CD14-positive monocyte (primary cell): ENCODE results near the gene SENP3. TPM values are rescaled to one million over a fixed set of nuclear protein-coding genes. Genes with fewer than 3 reads are reported as not detected.

Experiments
- DNase-seq, 3 donors: peaks; one replicate each; pipeline ENCODE4 v3.0.0-alpha.2; 2011 to 2022
- H2AFZ ChIP-seq: 2 replicates; pipeline ENCODE4 v1.6.0; 2012; ENCODE audit warnings: mild to moderate bottlenecking, low read depth, low read length, inconsistent platforms; ENCODE audit not compliant: insufficient read depth, poor library complexity, severe bottlenecking
- H3K27ac ChIP-seq, 2 donors: 1 replicate in 1 of 2; 2 replicates in 1 of 2; pipeline ENCODE4 v1.5.1; 2012 to 2013; ENCODE audit warnings: low read length in 2 of 2, control low read depth in 1 of 2, inconsistent platforms in 1 of 2, low read depth in 1 of 2, mild to moderate bottlenecking in 1 of 2
- H3K27me3 ChIP-seq, 2 donors: one replicate each; pipeline versions ENCODE4 v1.6.0 to v1.6.1; 2011 to 2013; ENCODE audit warnings: low read length in 2 of 2; ENCODE audit not compliant: control insufficient read depth in 2 of 2, insufficient read depth in 2 of 2
- H3K36me3 ChIP-seq, 2 donors: replicated peaks in 1 of 2; 1 replicate in 1 of 2; 2 replicates in 1 of 2; pipeline versions ENCODE4 v1.5.1 to v1.6.1; 2012 to 2013; ENCODE audit warnings: low read length in 2 of 2, control low read depth in 1 of 2, inconsistent platforms in 1 of 2, mild to moderate bottlenecking in 1 of 2; ENCODE audit not compliant: insufficient read depth in 2 of 2, control insufficient read depth in 1 of 2
- H3K4me1 ChIP-seq, 2 donors: 1 replicate in 1 of 2; 2 replicates in 1 of 2; pipeline versions ENCODE4 v1.5.1 to v1.6.1; 2012 to 2013; ENCODE audit warnings: low read length in 2 of 2, control low read depth in 1 of 2, inconsistent platforms in 1 of 2, mild to moderate bottlenecking in 1 of 2, moderate library complexity in 1 of 2; ENCODE audit not compliant: insufficient read depth in 2 of 2, control insufficient read depth in 1 of 2
- H3K4me2 ChIP-seq: replicated peaks from 2 replicates; pipeline ENCODE3; 2012; ENCODE audit warnings: low read length, moderate library complexity, mild to moderate bottlenecking; ENCODE audit not compliant: poor library complexity, severe bottlenecking; ENCODE audit errors: extremely low read depth
- H3K4me3 ChIP-seq, 3 experiments: fragments of 200-600 bp in 1 of 3; sonication (generic) in 1 of 3; replicated peaks in 1 of 3; 1 replicate in 2 of 3; 2 replicates in 1 of 3; pipeline ENCODE4 v1.5.1; 2011 to 2013; ENCODE audit warnings: low read length in 3 of 3, mild to moderate bottlenecking in 3 of 3, control low read depth in 2 of 3, low read depth in 2 of 3, inconsistent platforms in 1 of 3, moderate library complexity in 1 of 3
- H3K79me2 ChIP-seq: 2 replicates; pipeline ENCODE4 v1.6.0; 2012; ENCODE audit warnings: mild to moderate bottlenecking, control low read depth, inconsistent platforms, low read length, moderate library complexity; ENCODE audit not compliant: insufficient read depth
- H3K9ac ChIP-seq: 2 replicates; pipeline ENCODE4 v1.6.0; 2017; ENCODE audit warnings: low read length, mild to moderate bottlenecking; ENCODE audit not compliant: insufficient read depth, poor library complexity, severe bottlenecking
- H3K9me3 ChIP-seq, 2 donors: replicated peaks in 1 of 2; 1 replicate in 1 of 2; 2 replicates in 1 of 2; pipeline versions ENCODE4 v1.5.1 to v1.6.1; 2012 to 2013; ENCODE audit warnings: low read length in 2 of 2, control low read depth in 1 of 2; ENCODE audit not compliant: control insufficient read depth in 1 of 2, insufficient read depth in 1 of 2
- H4K20me1 ChIP-seq: 2 replicates; pipeline ENCODE4 v1.6.0; 2012; ENCODE audit warnings: mild to moderate bottlenecking, low read length, control low read depth, moderate library complexity; ENCODE audit not compliant: insufficient read depth
- H3K27ac Mint-ChIP-seq, 7 donors: one replicate each; pipeline ENCODE4 v1.8.0; 2020; ENCODE audit warnings: mild to moderate bottlenecking in 7 of 7, mixed read lengths in 7 of 7, moderate library complexity in 6 of 7, inconsistent platforms in 2 of 7
- H3K27me3 Mint-ChIP-seq, 3 donors: one replicate each; pipeline ENCODE4 v1.8.0; 2021 to 2022; ENCODE audit warnings: low read depth in 3 of 3, mild to moderate bottlenecking in 3 of 3, mixed read lengths in 3 of 3, moderate library complexity in 3 of 3, inconsistent platforms in 1 of 3
- H3K36me3 Mint-ChIP-seq, 2 donors: one replicate each; pipeline ENCODE4 v1.8.0; 2020; ENCODE audit warnings: mixed read lengths in 2 of 2, inconsistent platforms in 1 of 2, mild to moderate bottlenecking in 1 of 2
- H3K4me1 Mint-ChIP-seq: one replicate; pipeline ENCODE4 v1.8.0; 2020; ENCODE audit warnings: mild to moderate bottlenecking, mixed read lengths
- H3K4me3 Mint-ChIP-seq, 2 donors: one replicate each; pipeline ENCODE4 v1.8.0; 2020; ENCODE audit warnings: mild to moderate bottlenecking in 2 of 2, mixed read lengths in 2 of 2, moderate library complexity in 1 of 2
- H3K9me3 Mint-ChIP-seq, 7 donors: one replicate each; pipeline ENCODE4 v1.8.0; 2020 to 2022; ENCODE audit warnings: mixed read lengths in 7 of 7, mild to moderate bottlenecking in 6 of 7, moderate library complexity in 6 of 7, inconsistent platforms in 2 of 7
- CTCF ChIP-seq: fragments of 200-600 bp; IDR thresholded peaks from one replicate; pipeline ENCODE4 v1.8.0; 2022; ENCODE audit warnings: antibody characterized with exemption, mild to moderate bottlenecking
- WGBS: methylation state at CpG from one replicate; pipeline ENCODE4 v1.1.5; 2013; ENCODE audit warnings: missing lambda C conversion rate; ENCODE audit not compliant: insufficient coverage; 5-methylcytosine and 5-hydroxymethylcytosine counted together
- intact Hi-C, 2 donors: fragments of 100-400 bp; cut with micrococcal nuclease; formaldehyde crosslinking; loops; one replicate each; pipeline versions ENCODE4 v1.15.0 to v1.15.1; 2023
- polyA plus RNA-seq, 3 donors: library from polyadenylated mRNA; depleted of rRNA in 1 of 3; unstranded in 2 of 3; stranded (reverse) in 1 of 3; fragments of 300-500 nt in 2 of 3; fragments of >200 nt in 1 of 3; fragmentation: Illumina TruSeq in 2 of 3; gene quantifications; 1 replicate in 2 of 3; 2 replicates in 1 of 3; pipeline ENCODE4 v1.2.3, GENCODE V29; 2012 to 2021

SENP3 gene
- polyA plus RNA-seq, 3 donors: 2.9 to 140 (median 5.6) TPM

GRCh38 chr17:7611635-7612293 is 50.0 kb downstream of the SENP3 start:
- H3K27ac ChIP-seq: no peak overlapping the region
- no peak for DNase-seq
- H3K79me2 ChIP-seq: peaks cover 65% of the 10 kb centered on the region
- H3K27me3 ChIP-seq: no peaks in the 10 kb centered on the region
- no peaks in the 10 kb centered on the region for H3K9me3 ChIP-seq
- H3K4me2 ChIP-seq: no peak overlapping the region
- H4K20me1 ChIP-seq: peaks cover 48% of the 10 kb centered on the region
- H3K4me3 ChIP-seq: no peak overlapping the region
- peaks cover 3 to 12% of the 10 kb centered on the region in 2 donors for H3K36me3 ChIP-seq
- no peak overlapping the region for H3K4me3 Mint-ChIP-seq
- H3K4me1 Mint-ChIP-seq: peaks cover 38% of the 10 kb centered on the region
- no peak overlapping the region for H3K9ac ChIP-seq
- H3K36me3 Mint-ChIP-seq: peaks cover 9 to 18% of the 10 kb centered on the region in 2 donors
- no peaks in the 10 kb centered on the region for H3K9me3 Mint-ChIP-seq
- H3K27me3 Mint-ChIP-seq: peaks cover 0 to 2% (median 0%) of the 10 kb centered on the region in 3 donors
- H3K4me1 ChIP-seq: peaks cover 25 to 34% of the 10 kb centered on the region in 2 donors
- H3K27ac Mint-ChIP-seq: peak overlapping the region in 1 of 7 donors; percentile 3
- no peak overlapping the region for H2AFZ ChIP-seq
- WGBS: no CpG with 5 or more reads among the region's 3 CpGs
- intact Hi-C loops: no loop called here
- TF ChIP-seq CTCF: no peak

GRCh38 chr17:7612294-7612640 is 50.5 kb downstream of the SENP3 start:
- intact Hi-C loops: no loop called here
- H2AFZ ChIP-seq: no peak overlapping the region
- H4K20me1 ChIP-seq: peaks cover 48% of the 10 kb centered on the region
- no peak overlapping the region for H3K4me2 ChIP-seq
- DNase-seq: no peak
- H3K4me1 ChIP-seq: peaks cover 25 to 34% of the 10 kb centered on the region in 2 donors
- peaks cover 9 to 18% of the 10 kb centered on the region in 2 donors for H3K36me3 Mint-ChIP-seq
- H3K9me3 ChIP-seq: no peaks in the 10 kb centered on the region
- no peak for TF ChIP-seq CTCF
- H3K79me2 ChIP-seq: peaks cover 64% of the 10 kb centered on the region
- H3K4me3 ChIP-seq: no peak overlapping the region
- WGBS: 88% methylated on average over 1 of the region's 1 CpG
- H3K27ac ChIP-seq: no peak overlapping the region
- peaks cover 38% of the 10 kb centered on the region for H3K4me1 Mint-ChIP-seq
- H3K9ac ChIP-seq: no peak overlapping the region
- H3K27ac Mint-ChIP-seq: peak overlapping the region in 3 of 7 donors; percentile 0 to 73 (median 3)
- no peaks in the 10 kb centered on the region for H3K27me3 ChIP-seq
- peaks cover 0 to 2% (median 0%) of the 10 kb centered on the region in 3 donors for H3K27me3 Mint-ChIP-seq
- H3K9me3 Mint-ChIP-seq: no peaks in the 10 kb centered on the region
- no peak overlapping the region for H3K4me3 Mint-ChIP-seq
- peaks cover 3 to 12% of the 10 kb centered on the region in 2 donors for H3K36me3 ChIP-seq
